Fibroblast of villous mesenchyme (primary cell): Measurements from ENCODE around the gene SALL2. TPM values are rescaled to one million over a fixed set of nuclear protein-coding genes. Genes with fewer than 3 reads are reported as not detected.
"Not testable (repeated sequence)": the region's sequence is repeated elsewhere in the genome, so short reads cannot be mapped to it uniquely, and the experiment has no call there.

Experiments
- DNase-seq: peaks from one replicate; pipeline ENCODE4 v3.0.0-alpha.2; 2010; ENCODE audit warnings: low read depth
- H3K4me3 ChIP-seq: 2 replicates; pipeline ENCODE4 v1.5.1; 2011; ENCODE audit warnings: low read depth, mild to moderate bottlenecking, low read length
- CTCF ChIP-seq: IDR thresholded peaks from 2 replicates; pipeline ENCODE4 v1.5.1; 2012; ENCODE audit warnings: low read depth, mild to moderate bottlenecking, low read length; ENCODE audit not compliant: insufficient read depth
- total RNA-seq: library from RNA; depleted of rRNA; stranded (reverse); fragments of >200 nt; gene quantifications from 2 replicates; pipeline ENCODE4 v1.2.3, GENCODE V29; 2012

The SALL2 gene
- total RNA-seq, 1 donor, result 3.9 TPM

GRCh38 chr14:21553266-21553665, 27.1 kb upstream of the SALL2 start:
- no peak for DNase-seq
- no peak for TF ChIP-seq CTCF
- H3K4me3 ChIP-seq, result no peak overlapping the region

GRCh38 chr14:21544588-21544987, 18.4 kb upstream of the SALL2 start:
- not testable (repeated sequence) for H3K4me3 ChIP-seq

GRCh38 chr14:21543963-21544362, 17.8 kb upstream of the SALL2 start:
- DNase-seq, result no peak
- TF ChIP-seq CTCF, result no peak
- H3K4me3 ChIP-seq, result no peak overlapping the region

More at GRCh38 chr14:21544588-21544987, 18.4 kb upstream of the SALL2 start:
- DNase-seq, result not testable (repeated sequence)

- no peak for DNase-seq
- no peak overlapping the region for H3K4me3 ChIP-seq
- TF ChIP-seq CTCF, result no peak
Measured at GRCh38 chr14:21543521-21543960, 17.4 kb upstream of the SALL2 start.

GRCh38 chr14:21541413-21542074, 15.4 kb upstream of the SALL2 start:
- H3K4me3 ChIP-seq, result no peak overlapping the region
- TF ChIP-seq CTCF, result no peak
- no peak for DNase-seq

GRCh38 chr14:21539189-21539940, 13.2 kb upstream of the SALL2 start:
- TF ChIP-seq CTCF, result no peak
- no peak overlapping the region for H3K4me3 ChIP-seq
- no peak for DNase-seq

- peak overlapping the region; percentile 36 for H3K4me3 ChIP-seq
- TF ChIP-seq CTCF, result no peak
- DNase-seq, result no peak
Measured at GRCh38 chr14:21537090-21537424, 10.9 kb upstream of the SALL2 start.
